Parathyroid adenoma (tissue), 2 donors: ENCODE results near the gene UHMK1.

Experiments used
- H2AFZ ChIP-seq: fragments of 300-600 bp; sonication (generic); one replicate; pipeline ENCODE4 v1.7.0; 2017; ENCODE audit warnings: antibody characterized with exemption, mild to moderate bottlenecking
- H3K27ac ChIP-seq: fragments of 300-600 bp; sonication (generic); one replicate; pipeline ENCODE4 v1.7.0; 2017
- H3K27me3 ChIP-seq: fragments of 300-600 bp; sonication (generic); one replicate; pipeline ENCODE4 v1.7.0; 2017; ENCODE audit warnings: low read length; ENCODE audit not compliant: control insufficient read depth, insufficient read depth
- H3K36me3 ChIP-seq: fragments of 300-600 bp; sonication (generic); one replicate; pipeline ENCODE4 v1.7.0; 2017; ENCODE audit warnings: low read length; ENCODE audit not compliant: control insufficient read depth, insufficient read depth
- H3K4me1 ChIP-seq: fragments of 300-600 bp; sonication (generic); one replicate; pipeline ENCODE4 v1.7.0; 2017; ENCODE audit warnings: control low read depth
- H3K4me2 ChIP-seq: fragments of 300-600 bp; sonication (generic); one replicate; pipeline ENCODE4 v1.7.0; 2017; ENCODE audit warnings: low read length
- H3K4me3 ChIP-seq: fragments of 300-600 bp; sonication (generic); one replicate; pipeline ENCODE4 v1.7.0; 2017; ENCODE audit warnings: low read depth, low read length
- H3K79me2 ChIP-seq: fragments of 300-600 bp; sonication (generic); one replicate; pipeline ENCODE4 v1.7.0; 2017; ENCODE audit warnings: control low read depth
- H3K9ac ChIP-seq: fragments of 300-600 bp; sonication (generic); one replicate; pipeline ENCODE4 v1.7.0; 2017; ENCODE audit warnings: mild to moderate bottlenecking
- H3K9me3 ChIP-seq: fragments of 300-600 bp; sonication (generic); one replicate; pipeline ENCODE4 v1.7.0; 2017; ENCODE audit warnings: low read length; ENCODE audit not compliant: control insufficient read depth
- CTCF ChIP-seq: fragments of 300-600 bp; sonication (generic); IDR thresholded peaks from one replicate; pipeline ENCODE4 v1.7.0; 2017; ENCODE audit warnings: antibody characterized with exemption, mild to moderate bottlenecking
- donor health status: primary hyperparathyroidism.

UHMK1 gene

GRCh38 chr1:162557536-162557935 is 59.9 kb downstream of the UHMK1 start:
- no peaks in the 10 kb centered on the region for H3K9me3 ChIP-seq
- no peaks in the 10 kb centered on the region for H3K4me1 ChIP-seq
- no peak overlapping the region for H3K9ac ChIP-seq
- no peaks in the 10 kb centered on the region for H3K79me2 ChIP-seq
- H2AFZ ChIP-seq: no peak overlapping the region
- no peak for TF ChIP-seq CTCF
- no peaks in the 10 kb centered on the region for H3K27me3 ChIP-seq
- H3K4me3 ChIP-seq: no peak overlapping the region
- no peaks in the 10 kb centered on the region for H3K36me3 ChIP-seq
- H3K27ac ChIP-seq: no peak overlapping the region
- no peak overlapping the region for H3K4me2 ChIP-seq

GRCh38 chr1:162560303-162561036 is 62.9 kb downstream of the UHMK1 start:
- Histone ChIP-seq H3K4me2 (peak overlapping the region; percentile 85), H3K4me3 (peak overlapping the region; percentile 82), H2AFZ (peak overlapping the region; percentile 95), H3K27ac (peak overlapping the region; percentile 92), H3K9ac (no peak overlapping the region), H3K9me3 (no peaks in the 10 kb centered on the region), H3K27me3 (no peaks in the 10 kb centered on the region), H3K79me2 (no peaks in the 10 kb centered on the region), H3K4me1 (no peaks in the 10 kb centered on the region), H3K36me3 (no peaks in the 10 kb centered on the region)
- no peak for TF ChIP-seq CTCF

GRCh38 chr1:162561037-162561615 is 63.5 kb downstream of the UHMK1 start:
- Histone ChIP-seq H3K9ac (peak overlapping the region; percentile 37), H3K9me3 (no peaks in the 10 kb centered on the region), H3K79me2 (no peaks in the 10 kb centered on the region), H3K27me3 (no peaks in the 10 kb centered on the region), H3K27ac (peak overlapping the region; percentile 92), H3K36me3 (no peaks in the 10 kb centered on the region), H3K4me3 (peak overlapping the region; percentile 82), H3K4me2 (peak overlapping the region; percentile 93), H2AFZ (peak overlapping the region; percentile 95), H3K4me1 (no peaks in the 10 kb centered on the region)
- no peak for TF ChIP-seq CTCF

- Histone ChIP-seq H3K36me3 (no peaks in the 10 kb centered on the region), H3K27me3 (no peaks in the 10 kb centered on the region), H3K4me1 (no peaks in the 10 kb centered on the region), H3K9me3 (no peaks in the 10 kb centered on the region), H3K79me2 (no peaks in the 10 kb centered on the region), H3K27ac (peak within 1 kb of the TSS; percentile 92), H3K9ac (peak within 1 kb of the TSS; percentile 37), H3K4me2 (peak within 1 kb of the TSS; percentile 93), H3K4me3 (peak within 1 kb of the TSS; percentile 82), H2AFZ (peak within 1 kb of the TSS; percentile 95)
- no peak for TF ChIP-seq CTCF
These were observed 64.2 kb downstream of the UHMK1 start, which contains the start of gene UAP1 for GRCh38 chr1:162561616-162562469. Gene UAP1, plus strand, starts transcription at chr1:162561722. Its CDS starts 4,347 bp downstream, at chr1:162566069.
